HG02623 (cell line): ENCODE results near the gene FYB1.

Experiments
- ATAC-seq: cut with Tn5 transposase; IDR thresholded peaks from one replicate; pipeline ENCODE4 v1.9.1; 2021; ENCODE audit warnings: moderate library complexity; ENCODE audit not compliant: unreplicated experiment

FYB1 gene

DNA sequence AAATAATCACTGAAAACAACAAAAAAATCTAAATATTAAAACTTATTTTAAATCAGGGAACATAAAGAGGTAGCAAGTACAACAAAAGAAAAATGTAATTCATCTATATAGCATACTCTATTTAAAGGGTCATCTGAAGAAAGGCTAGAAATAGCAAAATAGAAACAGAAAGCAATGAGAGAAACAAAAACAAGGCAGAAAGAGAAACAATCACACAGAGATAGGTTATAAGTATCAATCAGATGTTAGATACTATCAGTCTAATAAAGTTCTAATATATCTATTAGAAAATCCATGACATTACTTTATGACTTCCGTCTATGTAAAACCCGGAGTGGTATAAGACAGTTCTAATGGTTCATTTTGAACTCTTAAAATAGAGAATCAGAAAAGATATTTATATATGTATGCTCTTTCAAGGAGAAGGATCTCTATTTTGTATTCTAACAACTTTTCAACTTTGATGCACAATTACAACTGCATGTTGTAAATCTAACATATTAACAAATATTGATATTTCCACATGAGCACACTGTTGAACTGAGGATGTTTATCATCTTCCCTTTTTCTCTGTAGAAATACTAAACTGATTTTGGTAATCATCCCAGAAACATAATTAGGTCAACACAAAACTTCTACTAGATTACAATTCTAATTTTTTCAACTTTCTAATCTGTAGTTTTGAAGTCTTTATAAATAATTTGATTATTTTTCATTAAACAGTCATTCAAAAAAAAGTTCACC is 161.0 kb downstream of the FYB1 start:
- ATAC-seq: peak; percentile 92

GRCh38 chr5:39057734-39058133 is 161.6 kb downstream of the FYB1 start:
- ATAC-seq: no peak

DNA sequence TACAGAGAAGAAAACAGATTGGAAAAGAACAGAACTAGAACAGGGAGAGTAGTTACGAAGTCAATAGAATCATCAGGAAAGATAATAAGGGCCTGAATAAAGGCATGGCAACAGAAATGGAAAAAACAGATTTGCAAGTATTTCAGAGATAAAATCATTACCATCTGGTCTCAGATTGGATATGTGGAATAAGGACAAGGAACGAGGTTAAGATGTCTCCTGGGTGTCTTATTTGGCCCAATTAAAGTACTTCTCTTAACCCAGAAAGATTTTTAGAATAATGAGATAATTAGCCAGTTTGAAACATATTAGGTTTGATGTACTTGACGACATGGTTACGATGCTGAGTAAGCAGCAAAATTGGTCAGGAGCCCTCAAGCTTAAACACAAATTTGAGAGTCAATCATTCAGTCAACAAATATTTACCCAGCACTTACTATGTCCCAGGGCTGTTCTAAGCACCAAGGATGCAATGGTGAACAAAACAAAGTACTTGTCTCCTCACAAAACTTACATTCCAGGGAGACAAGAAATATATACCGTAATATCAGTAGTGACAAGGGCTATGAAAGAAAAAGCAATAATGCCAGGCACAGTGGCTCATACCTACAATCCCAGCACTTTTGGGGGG is 163.5 kb downstream of the FYB1 start:
- ATAC-seq: no peak
